Measurements from ENCODE around the gene COMMD7. TPM values are rescaled to one million over a fixed set of nuclear protein-coding genes. Genes with fewer than 3 reads are reported as not detected.

Gene COMMD7
- total RNA-seq, 1 donor from 2014 or later = 36.3 TPM

GRCh38 chr20:32762754-32763201, 19.5 kb upstream of the COMMD7 start:
- Histone ChIP-seq H3K36me3 (no peaks in the 10 kb centered on the region), H3K27me3 (no peaks in the 10 kb centered on the region), H3K4me3 (peak overlapping the region; percentile 76), H3K27ac (no peak overlapping the region), H3K9me3 (no peaks in the 10 kb centered on the region), H3K4me1 (peaks cover 14% of the 10 kb centered on the region)
- no peak for TF ChIP-seq CTCF (IDR thresholded peaks at IDR 0.05)
- DNase-seq (no peak), ATAC-seq (peak; percentile 2)
- intact Hi-C loops (cut with DNase I) = no loop called here

- ATAC-seq (peak; percentile 93), DNase-seq (peak; percentile 89)
- Histone ChIP-seq H3K27ac (no peak within 1 kb of the TSS), H3K4me3 (peak within 1 kb of the TSS; percentile 76), H3K4me1 (peaks cover 14% of the 10 kb centered on the region), H3K9me3 (no peaks in the 10 kb centered on the region), H3K36me3 (no peaks in the 10 kb centered on the region), H3K27me3 (no peaks in the 10 kb centered on the region)
- intact Hi-C loops (cut with DNase I) = no loop called here
- TF ChIP-seq CTCF (IDR thresholded peaks at IDR 0.05) = peak; percentile 9
These were observed 18.8 kb upstream of the COMMD7 start, which contains the start of gene DNMT3B for GRCh38 chr20:32761831-32762753. DNMT3B (plus strand) TSS chr20:32762385; CDS start chr20:32780324, 17,939 bp downstream.

- Histone ChIP-seq H3K27me3 (no peaks in the 10 kb centered on the region), H3K4me3 (peak overlapping the region; percentile 76), H3K36me3 (no peaks in the 10 kb centered on the region), H3K27ac (no peak overlapping the region), H3K4me1 (peaks cover 14% of the 10 kb centered on the region), H3K9me3 (no peaks in the 10 kb centered on the region)
- no peak for TF ChIP-seq CTCF (IDR thresholded peaks at IDR 0.05)
- intact Hi-C loops (cut with DNase I) = no loop called here
- no peak for DNase-seq
- no peak for ATAC-seq
These were observed 18.2 kb upstream of the COMMD7 start for GRCh38 chr20:32761417-32761830.

- TF ChIP-seq CTCF (IDR thresholded peaks at IDR 0.05) = no peak
- no peak overlapping the region for H3K27ac ChIP-seq
- no peaks in the 10 kb centered on the region for H3K27me3 ChIP-seq
- no peak overlapping the region for H3K4me3 ChIP-seq
- intact Hi-C loops (cut with DNase I) = no loop called here
- no peaks in the 10 kb centered on the region for H3K36me3 ChIP-seq
- no peaks in the 10 kb centered on the region for H3K4me1 ChIP-seq
- no peaks in the 10 kb centered on the region for H3K9me3 ChIP-seq
- ATAC-seq (no peak), DNase-seq (no peak)
These were observed 12.9 kb upstream of the COMMD7 start for GRCh38 chr20:32756156-32756555.

- ATAC-seq (no peak), DNase-seq (no peak)
- H3K4me3 ChIP-seq = no peak overlapping the region
- H3K36me3 ChIP-seq = no peaks in the 10 kb centered on the region
- no peaks in the 10 kb centered on the region for H3K4me1 ChIP-seq
- intact Hi-C loops (cut with DNase I) = no loop called here
- no peaks in the 10 kb centered on the region for H3K9me3 ChIP-seq
- H3K27ac ChIP-seq = no peak overlapping the region
- TF ChIP-seq CTCF (IDR thresholded peaks at IDR 0.05) = no peak
- H3K27me3 ChIP-seq = no peaks in the 10 kb centered on the region
These were observed 10.5 kb upstream of the COMMD7 start for GRCh38 chr20:32753731-32754130.

All from upper lobe of right lung (tissue), 1 donor.